HepG2 (cell line): ENCODE measurements around the gene SLC7A4. TPM values are rescaled to one million over a fixed set of nuclear protein-coding genes. Genes with fewer than 3 reads are reported as not detected.

Experiments
- BCL6 ChIP-seq: IDR thresholded peaks from 2 replicates; pipeline ENCODE4 v1.6.1; 2016; ENCODE audit warnings: missing genetic modification reagents, missing compliant biosample characterization
- CREB3 ChIP-seq: sonication (generic); formaldehyde crosslinking; IDR thresholded peaks from 2 replicates; pipeline ENCODE4 v1.5.0; 2020; ENCODE audit warnings: missing genetic modification reagents
- GABPA ChIP-seq, 2 experiments: IDR thresholded peaks; 2 replicates each; pipeline ENCODE4 v1.6.1; 2011 to 2016; ENCODE audit warnings: low read depth in 2 of 2, low read length in 1 of 2, missing biosample characterization in 1 of 2, missing genetic modification characterization in 1 of 2
- MYPOP ChIP-seq: sonication (generic); formaldehyde crosslinking; IDR thresholded peaks from 2 replicates; pipeline ENCODE4 v1.8.1; 2023; ENCODE audit warnings: mild to moderate bottlenecking, moderate library complexity, missing genetic modification reagents
- RFX3 ChIP-seq: IDR thresholded peaks from 2 replicates; pipeline ENCODE4 v1.6.1; 2016; ENCODE audit warnings: missing biosample characterization, missing genetic modification reagents
- SIN3A ChIP-seq: IDR thresholded peaks from 2 replicates; pipeline ENCODE4 v1.6.1; 2011; ENCODE audit warnings: low read depth, mild to moderate bottlenecking, control low read depth, low read length, borderline replicate concordance
- SMAD3 ChIP-seq: sonication (generic); formaldehyde crosslinking; IDR thresholded peaks from 2 replicates; pipeline ENCODE4 v1.4.0; 2020; ENCODE audit warnings: missing genetic modification reagents
- ZBED4 ChIP-seq: sonication (generic); formaldehyde crosslinking; IDR thresholded peaks from 2 replicates; pipeline ENCODE4 v1.4.0; 2020; ENCODE audit warnings: missing genetic modification reagents, borderline replicate concordance
- ZBTB25 ChIP-seq: IDR thresholded peaks from 2 replicates; pipeline ENCODE4 v1.6.1; 2018; ENCODE audit warnings: missing genetic modification reagents
- ZNF280D ChIP-seq: sonication (generic); formaldehyde crosslinking; IDR thresholded peaks from 2 replicates; pipeline ENCODE4 v1.5.1; 2020; ENCODE audit warnings: mild to moderate bottlenecking, missing genetic modification reagents
- ZNF430 ChIP-seq: sonication (generic); formaldehyde crosslinking; IDR thresholded peaks from 2 replicates; pipeline ENCODE4 v1.9.0; 2021; ENCODE audit warnings: mild to moderate bottlenecking, missing genetic modification reagents
- ZNF431 ChIP-seq: sonication (generic); formaldehyde crosslinking; IDR thresholded peaks from 2 replicates; pipeline ENCODE4 v1.9.0; 2022; ENCODE audit warnings: missing genetic modification reagents, low read depth, mild to moderate bottlenecking, borderline replicate concordance
- ZNF790 ChIP-seq: sonication (generic); formaldehyde crosslinking; IDR thresholded peaks from 2 replicates; pipeline ENCODE4 v1.8.0; 2022; ENCODE audit warnings: missing genetic modification reagents, mild to moderate bottlenecking, borderline replicate concordance
- ZSCAN12 ChIP-seq: sonication (generic); formaldehyde crosslinking; IDR thresholded peaks from 2 replicates; pipeline ENCODE4 v1.9.0; 2021; ENCODE audit warnings: mild to moderate bottlenecking, missing genetic modification reagents
- polyA plus RNA-seq, 8 experiments: library from polyadenylated mRNA; depleted of rRNA in 3 of 8; stranded (reverse) in 7 of 8; unstranded in 1 of 8; fragments of >200 nt; fragmentation: Illumina TruSeq in 4 of 8; extraction: Trizol in 4 of 8; gene quantifications; 2 replicates each; pipeline versions ENCODE4 v1.2.1 to v1.2.3, GENCODE V29; 2011 to 2016; ENCODE audit warnings: low read depth in 4 of 8, missing spikeins in 1 of 8, mixed read lengths in 1 of 8; ENCODE audit not compliant: insufficient read depth in 1 of 8
- total RNA-seq, 5 experiments: library from RNA; depleted of rRNA; stranded (reverse); fragments of >200 nt; fragmentation: Illumina TruSeq; extraction: Trizol; gene quantifications; 2 replicates each; pipeline ENCODE4 v1.2.3, GENCODE V29; 2016; ENCODE audit warnings: low read depth in 1 of 5

The SLC7A4 gene
- total and polyA plus RNA-seq, 2 of the 13 experiments (the other 11 are each of a cell fraction or from before 2014, with no cell fraction given) = not detected

- peak; percentile 90 for TF ChIP-seq ZBTB25 (CRISPR knock-in tag)
- no peak for TF ChIP-seq RFX3
- TF ChIP-seq ZSCAN12 (CRISPR knock-in tag) = peak; percentile 93
- TF ChIP-seq GABPA (IDR thresholded peaks at IDR 0.05; ENCODE audit: low read depth, low read length) = no peak
- no peak for TF ChIP-seq GABPA (CRISPR knock-in tag; IDR thresholded peaks at IDR 0.05; ENCODE audit: low read depth)
- TF ChIP-seq ZBED4 = peak; percentile 78
- TF ChIP-seq ZNF430 (CRISPR knock-in tag) = peak; percentile 83; the same call in 1 of the 2 replicates
- 0 out of 2 replicates have a peak, but pooled peaks have one; percentile 56 for TF ChIP-seq MYPOP (CRISPR knock-in tag)
- no peak for TF ChIP-seq ZNF280D
- TF ChIP-seq CREB3 (CRISPR knock-in tag) = peak; percentile 90; the same call in 1 of the 2 replicates
- TF ChIP-seq SIN3A = peak; percentile 84; the same call in 1 of the 2 replicates
- peak; percentile 67; the same call in 1 of the 2 replicates for TF ChIP-seq ZNF790
- peak; percentile 97 for TF ChIP-seq SMAD3 (CRISPR knock-in tag)
- TF ChIP-seq BCL6 = peak; percentile 55; the same call in 1 of the 2 replicates
- 0 out of 2 replicates have a peak, but pooled peaks have one; percentile 61 for TF ChIP-seq ZNF431
Measured at GRCh38 chr22:21009638-21010425, 22.5 kb downstream of the SLC7A4 start (continued).
